GM23338 (cell line): Measurements from ENCODE around the gene HSD3B7. TPM values are rescaled to one million over a fixed set of nuclear protein-coding genes. Genes with fewer than 3 reads are reported as not detected.

Source experiments
- ATAC-seq: fragments of 200-7000 bp; cut with Tn5 transposase; 3 replicates; pipeline ENCODE4 v1.9.1; 2020
- DNase-seq: peaks from one replicate; pipeline ENCODE4 v3.0.0-alpha.2; 2015; ENCODE audit warnings: low spot score
- H2AFZ ChIP-seq: fragments of 200-600 bp; sonication (generic); 2 replicates; pipeline ENCODE4 v1.8.0; 2016; ENCODE audit warnings: antibody characterized with exemption, mild to moderate bottlenecking, moderate library complexity
- H3F3A ChIP-seq: fragments of 200-600 bp; sonication (generic); replicated peaks from 2 replicates; pipeline ENCODE4 v1.8.0; 2017; ENCODE audit warnings: antibody characterized with exemption, mixed run types, low read depth
- H3K27ac ChIP-seq: fragments of 200-600 bp; sonication (generic); 2 replicates; pipeline ENCODE4 v1.6.1; 2016; ENCODE audit warnings: low read depth
- H3K27me3 ChIP-seq: fragments of 200-600 bp; sonication (generic); 2 replicates; pipeline ENCODE4 v1.8.0; 2016; ENCODE audit warnings: mild to moderate bottlenecking, mixed run types, moderate library complexity; ENCODE audit not compliant: insufficient read depth
- H3K36me3 ChIP-seq: fragments of 200-600 bp; sonication (generic); 2 replicates; pipeline ENCODE4 v1.8.0; 2016; ENCODE audit warnings: mild to moderate bottlenecking; ENCODE audit not compliant: insufficient read depth
- H3K4me1 ChIP-seq: fragments of 200-600 bp; sonication (generic); 2 replicates; pipeline ENCODE4 v1.8.0; 2016; ENCODE audit warnings: mild to moderate bottlenecking, moderate library complexity; ENCODE audit not compliant: insufficient read depth
- H3K4me2 ChIP-seq: fragments of 200-600 bp; sonication (generic); 2 replicates; pipeline ENCODE4 v1.7.1; 2017; ENCODE audit warnings: mixed run types
- H3K4me3 ChIP-seq: fragments of 200-600 bp; sonication (generic); 2 replicates; pipeline ENCODE4 v1.6.1; 2016; ENCODE audit warnings: mixed run types
- H3K79me2 ChIP-seq: fragments of 200-600 bp; sonication (generic); replicated peaks from 2 replicates; pipeline ENCODE4 v1.8.0; 2017; ENCODE audit warnings: mild to moderate bottlenecking; ENCODE audit not compliant: insufficient read depth
- H3K9me2 ChIP-seq: fragments of 200-600 bp; sonication (generic); 2 replicates; pipeline ENCODE4 v1.8.0; 2017; ENCODE audit not compliant: insufficient read depth
- H4K20me1 ChIP-seq: fragments of 200-600 bp; sonication (generic); replicated peaks from 2 replicates; pipeline ENCODE4 v1.8.0; 2017; ENCODE audit warnings: mild to moderate bottlenecking; ENCODE audit not compliant: insufficient read depth
- H3K27ac Mint-ChIP-seq: 2 replicates; pipeline ENCODE4 v1.8.0; 2020; ENCODE audit warnings: inconsistent platforms, mild to moderate bottlenecking, moderate library complexity, mixed read lengths
- H3K27me3 Mint-ChIP-seq: 3 replicates; pipeline ENCODE4 v1.8.0; 2022; ENCODE audit warnings: low read depth, mild to moderate bottlenecking, moderate library complexity, mixed read lengths, inconsistent platforms; ENCODE audit not compliant: insufficient read depth, poor library complexity
- H3K36me3 Mint-ChIP-seq: 3 replicates; pipeline ENCODE4 v1.8.0; 2021; ENCODE audit warnings: low read depth, mild to moderate bottlenecking, inconsistent platforms, moderate library complexity, mixed read lengths
- H3K4me1 Mint-ChIP-seq: 3 replicates; pipeline ENCODE4 v1.8.0; 2020; ENCODE audit warnings: mild to moderate bottlenecking, inconsistent platforms, mixed read lengths
- H3K4me3 Mint-ChIP-seq: 3 replicates; pipeline ENCODE4 v1.8.0; 2021; ENCODE audit warnings: moderate library complexity, mild to moderate bottlenecking, inconsistent platforms, mixed read lengths
- H3K9me3 Mint-ChIP-seq: 3 replicates; pipeline ENCODE4 v1.8.0; 2020; ENCODE audit warnings: moderate library complexity, mild to moderate bottlenecking, inconsistent platforms, mixed read lengths
- CREB1 ChIP-seq: fragments of 250-450 bp; sonication (Bioruptor Pico); IDR thresholded peaks from 2 replicates; pipeline ENCODE4 v1.5.0; 2020; ENCODE audit warnings: low read depth, mild to moderate bottlenecking, moderate library complexity
- CTCF ChIP-seq, 2 experiments: fragments of 200-600 bp in 1 of 2; sonication (generic) in 1 of 2; conservative IDR thresholded peaks; 2 replicates each; pipeline versions ENCODE4 v1.5.1 to v1.6.1; 2016 to 2017; ENCODE audit warnings: antibody characterized with exemption in 2 of 2, low read depth in 2 of 2, mild to moderate bottlenecking in 2 of 2, moderate library complexity in 1 of 2
- ETS1 ChIP-seq: IDR thresholded peaks from 2 replicates; pipeline ENCODE4 v1.6.1; 2016; ENCODE audit warnings: antibody characterized with exemption
- EZH2 ChIP-seq: fragments of 200-600 bp; sonication (generic); IDR thresholded peaks from one replicate; pipeline ENCODE4 v1.8.0; 2017; ENCODE audit warnings: antibody characterized with exemption, mild to moderate bottlenecking, low read depth; ENCODE audit not compliant: unreplicated experiment
- JUNB ChIP-seq: IDR thresholded peaks from one replicate; pipeline ENCODE4 v1.6.1; 2016; ENCODE audit warnings: antibody characterized with exemption; ENCODE audit not compliant: unreplicated experiment
- NANOG ChIP-seq: IDR thresholded peaks from 2 replicates; pipeline ENCODE4 v1.6.1; 2016; ENCODE audit warnings: antibody characterized with exemption, borderline replicate concordance
- POLR2AphosphoS5 ChIP-seq: IDR thresholded peaks from 2 replicates; pipeline ENCODE4 v1.6.1; 2016; ENCODE audit warnings: antibody characterized with exemption, low read depth
- REST ChIP-seq: IDR thresholded peaks from one replicate; pipeline ENCODE4 v1.6.1; 2018; ENCODE audit warnings: antibody characterized with exemption; ENCODE audit not compliant: unreplicated experiment
- STAT1 ChIP-seq: IDR thresholded peaks from one replicate; pipeline ENCODE4 v1.6.1; 2016; ENCODE audit warnings: antibody characterized with exemption; ENCODE audit not compliant: unreplicated experiment
- ZNF331 ChIP-seq: fragments of 250-450 bp; sonication (Bioruptor Pico); IDR thresholded peaks from 2 replicates; pipeline ENCODE4 v1.5.0; 2020; ENCODE audit warnings: low read depth, mild to moderate bottlenecking, moderate library complexity
- polyA plus RNA-seq: library from polyadenylated mRNA; unstranded; fragments of >200 nt; fragmentation: Nextera tagmentation; extraction: Ambion mirVana; gene quantifications from 2 replicates; pipeline ENCODE4 v1.2.1, GENCODE V29; 2016
- total RNA-seq: library from RNA; depleted of rRNA; stranded (reverse); fragments of >200 nt; shearing (Covaris generic); gene quantifications from 2 replicates; pipeline ENCODE4 v1.2.3, GENCODE V29; 2014

HSD3B7 gene
- total and polyA plus RNA-seq, 2 experiments from 2014 or later, result 4.3 to 12.2 TPM

- Histone ChIP-seq H3F3A (peaks cover 9% of the 10 kb centered on the region; the same call in 1 of the 2 replicates), H3K4me2 (no peak overlapping the region), H3K4me3 (no peak overlapping the region), H3K36me3 (no peaks in the 10 kb centered on the region), H3K27me3 (no peaks in the 10 kb centered on the region), H2AFZ (no peak overlapping the region), H3K9me2 (no peaks in the 10 kb centered on the region), H3K79me2 (peaks cover 5% of the 10 kb centered on the region), H4K20me1 (no peaks in the 10 kb centered on the region), H3K27ac (no peak overlapping the region), H3K4me1 (peaks cover 15% of the 10 kb centered on the region)
- H3K27ac Mint-ChIP-seq, result no peak overlapping the region
- peaks cover 19% of the 10 kb centered on the region for H3K27me3 Mint-ChIP-seq
- no peak for ATAC-seq
- no peak for DNase-seq
- H3K36me3 Mint-ChIP-seq, result no peaks in the 10 kb centered on the region; the same call in 2 of the 3 replicates
- TF ChIP-seq ETS1 (no peak), EZH2 (no peak), STAT1 (no peak), NANOG (no peak), ZNF331 (CRISPR knock-in tag) (no peak), REST (no peak), JUNB (no peak), CTCF (conservative IDR thresholded peaks at IDR 0.05; ENCODE audit: low read depth in 2 of 2) (no peak), CREB1 (no peak), POLR2AphosphoS5 (no peak)
- H3K4me1 Mint-ChIP-seq, result peaks cover 19% of the 10 kb centered on the region
- no peaks in the 10 kb centered on the region for H3K9me3 Mint-ChIP-seq
- H3K4me3 Mint-ChIP-seq, result no peak overlapping the region
Observed at GRCh38 chr16:31000671-31001382, 15.8 kb downstream of the HSD3B7 start.
